Measurements from ENCODE around the gene SRP14. TPM values are rescaled to one million over a fixed set of nuclear protein-coding genes. Genes with fewer than 3 reads are reported as not detected.
A peak's percentile ranks its signal among the peaks of the same experiment; 100 is the strongest.
"Not testable (repeated sequence)": the region's sequence is repeated elsewhere in the genome, so short reads cannot be mapped to it uniquely, and the experiment has no call there.

Gene SRP14
- total RNA-seq = 232 TPM
- long read RNA-seq, transcript SRP14-201 (5 exons, 1,077 nt) = major isoform, 196 of 210 reads
- long read RNA-seq, partial matches to known transcripts = 0 of 210 reads
- long read RNA-seq, other reads (novel, unspliced or antisense) = 11 of 210 reads

GRCh38 chr15:40038638-40039543 lies at the start of gene SRP14:
Gene SRP14 (minus strand): TSS chr15:40039181. CDS start chr15:40039116, 65 bp downstream.
- DNase-seq (ENCODE audit: missing footprints) (peak; percentile 97), ATAC-seq (peak; percentile 98)
- intact Hi-C loops (cut with DNase I) = loop anchor here (1.0 to 5.0 kb wide), 2 partner anchors 235 to 257 kb away; partner anchors contain the start of gene FSIP1

GRCh38 chr15:40087991-40088928 lies 49.3 kb upstream of the SRP14 start:
- DNase-seq (ENCODE audit: missing footprints) (peak; percentile 78), ATAC-seq (peak; percentile 53)
- intact Hi-C loops (cut with DNase I) = no loop called here

- intact Hi-C loops (cut with DNase I) = no loop called here
- DNase-seq (ENCODE audit: missing footprints) (no peak), ATAC-seq (no peak)
Measured at GRCh38 chr15:40087068-40087810, 48.3 kb upstream of the SRP14 start.

GRCh38 chr15:40085266-40085665 lies 46.3 kb upstream of the SRP14 start:
- DNase-seq (ENCODE audit: missing footprints) (no peak), ATAC-seq (no peak)
- intact Hi-C loops (cut with DNase I) = no loop called here

- DNase-seq (ENCODE audit: missing footprints) = no peak
- intact Hi-C loops (cut with DNase I) = no loop called here
- no peak for ATAC-seq
Measured at GRCh38 chr15:40084650-40085049, 45.7 kb upstream of the SRP14 start.

GRCh38 chr15:40082195-40082883 lies 43.4 kb upstream of the SRP14 start:
- DNase-seq (ENCODE audit: missing footprints) (no peak), ATAC-seq (peak; percentile 16)
- intact Hi-C loops (cut with DNase I) = no loop called here

- intact Hi-C loops (cut with DNase I) = no loop called here
- DNase-seq (ENCODE audit: missing footprints) = peak; percentile 87
- ATAC-seq = peak; percentile 96
Measured at GRCh38 chr15:40081691-40082194, 42.8 kb upstream of the SRP14 start.

- intact Hi-C loops (cut with DNase I) = no loop called here
- ATAC-seq = no peak
Measured at GRCh38 chr15:40080847-40081246, 41.9 kb upstream of the SRP14 start.

GRCh38 chr15:40080104-40080503 lies 41.1 kb upstream of the SRP14 start:
- DNase-seq (ENCODE audit: missing footprints) = no peak
- ATAC-seq = no peak
- intact Hi-C loops (cut with DNase I) = no loop called here

More at GRCh38 chr15:40080847-40081246, 41.9 kb upstream of the SRP14 start:
- no peak for DNase-seq (ENCODE audit: missing footprints)

- DNase-seq (ENCODE audit: missing footprints) = no peak
- intact Hi-C loops (cut with DNase I) = loop anchor here (1.0 kb wide), 1 partner anchor 33 kb away; no protein-coding TSS in a partner anchor
- ATAC-seq = no peak
Measured at GRCh38 chr15:40079456-40079855, 40.5 kb upstream of the SRP14 start.

GRCh38 chr15:40075298-40076044 lies 36.5 kb upstream of the SRP14 start:
- ATAC-seq (no peak), DNase-seq (ENCODE audit: missing footprints) (no peak)
- intact Hi-C loops (cut with DNase I) = no loop called here

- intact Hi-C loops (cut with DNase I); ATAC-seq; DNase-seq (ENCODE audit: missing footprints): not testable (repeated sequence)
Measured at GRCh38 chr15:40074656-40075055, 35.7 kb upstream of the SRP14 start.

GRCh38 chr15:40073716-40074490 lies 34.9 kb upstream of the SRP14 start:
- intact Hi-C loops (cut with DNase I); ATAC-seq; DNase-seq (ENCODE audit: missing footprints): not testable (repeated sequence)

GRCh38 chr15:40072216-40072990 lies 33.4 kb upstream of the SRP14 start:
- ATAC-seq (no peak), DNase-seq (ENCODE audit: missing footprints) (no peak)
- intact Hi-C loops (cut with DNase I) = no loop called here

- no peak for ATAC-seq
- intact Hi-C loops (cut with DNase I) = loop anchor here (2.0 kb wide), 1 partner anchor 32 kb away; no protein-coding TSS in a partner anchor
- no peak for DNase-seq (ENCODE audit: missing footprints)
Measured at GRCh38 chr15:40070608-40071218, 31.7 kb upstream of the SRP14 start.

Data from Right ventricle myocardium inferior (tissue), 1 donor.